HCT116 (cell line): ENCODE results near the gene HMCN2. TPM values are rescaled to one million over a fixed set of nuclear protein-coding genes. Genes with fewer than 3 reads are reported as not detected.

Source experiments
- ATAC-seq: fragments of 200-7000 bp; cut with Tn5 transposase; 2 replicates; pipeline ENCODE4 v1.9.1; 2020; ENCODE audit warnings: mild to moderate bottlenecking, moderate library complexity
- BruUV-seq: library from RNA; stranded (reverse); fragments of 400-500 nt; replicated peaks from 2 replicates; lab custom pipeline; 2021; lab: Mats Ljungman, UMichigan
- CTCF ChIA-PET: fragments of 300-600 bp; sonication (Branson Sonifier 250); formaldehyde crosslinking; loops from one replicate; lab custom pipeline; 2021; ENCODE audit warnings: antibody characterized with exemption; lab: Charles Lee
- POLR2A ChIA-PET: fragments of 300-600, 350-600 bp; sonication (Branson Sonifier 250); formaldehyde crosslinking; loops from one replicate; lab custom pipeline; 2021; ENCODE audit warnings: antibody characterized with exemption; lab: Charles Lee
- RAD21 ChIA-PET, 2 experiments: fragments of 300-600 bp; sonication (Branson Sonifier 250); formaldehyde crosslinking; loops; one replicate each; lab custom pipeline; 2023; ENCODE audit warnings: low total read pairs in 2 of 2; ENCODE audit not compliant: uncharacterized antibody in 2 of 2, unreplicated experiment in 2 of 2, low non-redundant PET in 1 of 2; lab: Charles Lee
- DNase-seq: peaks from one replicate; pipeline ENCODE4 v3.0.0-alpha.2; 2010; ENCODE audit warnings: low read depth, low spot score
- H2AFZ ChIP-seq: fragments of 200-600 bp; shearing (Covaris generic), sonication (generic); 2 replicates; pipeline ENCODE4 v1.6.1; 2017; ENCODE audit warnings: low read depth, mixed run types, mixed read lengths, antibody characterized with exemption, low read length; ENCODE audit not compliant: poor library complexity, severe bottlenecking
- H3K27ac ChIP-seq: 2 replicates; pipeline ENCODE4 v1.5.1; 2012; ENCODE audit warnings: low read depth, low read length
- H3K27me3 ChIP-seq: fragments of 200-600 bp; sonication (generic); 2 replicates; pipeline ENCODE4 v1.6.1; 2016; ENCODE audit warnings: mixed run types, low read length, mixed read lengths; ENCODE audit not compliant: insufficient read depth
- H3K36me3 ChIP-seq, 2 experiments: fragments of 200-500 bp in 1 of 2; fragments of 200-600 bp in 1 of 2; sonication (Bioruptor generic) in 1 of 2; sonication (generic) in 1 of 2; 2 replicates each; pipeline versions ENCODE4 v1.5.1 to v1.6.1; 2014 to 2016; ENCODE audit warnings: low read length in 2 of 2, inconsistent platforms in 1 of 2, mixed read lengths in 1 of 2, mixed run types in 1 of 2; ENCODE audit not compliant: insufficient read depth in 2 of 2, control insufficient read depth in 1 of 2
- H3K4me1 ChIP-seq, 2 experiments: fragments of 200-600 bp in 1 of 2; sonication (generic) in 1 of 2; 2 replicates each; pipeline versions ENCODE4 v1.5.1 to v1.6.1; 2012 to 2017; ENCODE audit warnings: low read length in 2 of 2, inconsistent platforms in 1 of 2, mild to moderate bottlenecking in 1 of 2, mixed read lengths in 1 of 2, mixed run types in 1 of 2, moderate library complexity in 1 of 2; ENCODE audit not compliant: insufficient read depth in 2 of 2, control insufficient read depth in 1 of 2
- H3K4me2 ChIP-seq: fragments of 200-600 bp; sonication (generic); 2 replicates; pipeline ENCODE4 v1.6.1; 2017; ENCODE audit warnings: mixed run types, low read length, mixed read lengths
- H3K4me3 ChIP-seq, 2 experiments: fragments of 200-600 bp in 1 of 2; sonication (generic) in 1 of 2; replicated peaks in 1 of 2; 2 replicates each; pipeline ENCODE4 v1.5.1; 2011 to 2016; ENCODE audit warnings: low read length in 2 of 2, control low read depth in 1 of 2, low read depth in 1 of 2, mild to moderate bottlenecking in 1 of 2, mixed read lengths in 1 of 2, mixed run types in 1 of 2
- H3K79me2 ChIP-seq: fragments of 200-600 bp; sonication (generic); 2 replicates; pipeline ENCODE4 v1.6.1; 2017; ENCODE audit warnings: mild to moderate bottlenecking, mixed run types, low read length, moderate library complexity, mixed read lengths; ENCODE audit not compliant: insufficient read depth
- H3K9ac ChIP-seq: fragments of 200-600 bp; sonication (generic); 2 replicates; pipeline ENCODE4 v1.6.1; 2016; ENCODE audit warnings: low read length, mixed read lengths
- H3K9me2 ChIP-seq: fragments of 200-600 bp; sonication (generic), shearing (Covaris generic); 2 replicates; pipeline ENCODE4 v1.6.1; 2017; ENCODE audit warnings: mixed run types, mild to moderate bottlenecking, moderate library complexity; ENCODE audit not compliant: insufficient read depth
- H3K9me3 ChIP-seq, 2 experiments: fragments of 200-500 bp in 1 of 2; fragments of 200-600 bp in 1 of 2; sonication (Bioruptor generic) in 1 of 2; sonication (generic) in 1 of 2; 2 replicates each; pipeline ENCODE4 v1.6.1; 2014 to 2017; ENCODE audit warnings: low read length in 2 of 2, mixed read lengths in 2 of 2, inconsistent platforms in 1 of 2, low read depth in 1 of 2, mild to moderate bottlenecking in 1 of 2, mixed run types in 1 of 2, moderate library complexity in 1 of 2; ENCODE audit not compliant: control insufficient read depth in 1 of 2, insufficient read depth in 1 of 2
- H4K20me1 ChIP-seq: fragments of 200-600 bp; sonication (generic), shearing (Covaris generic); 2 replicates; pipeline ENCODE4 v1.6.1; 2017; ENCODE audit warnings: mixed run types, mild to moderate bottlenecking, moderate library complexity; ENCODE audit not compliant: insufficient read depth
- CBX3 ChIP-seq: IDR thresholded peaks from 2 replicates; pipeline ENCODE4 v1.6.1; 2012; ENCODE audit warnings: low read depth
- ELF1 ChIP-seq: IDR thresholded peaks from 2 replicates; pipeline ENCODE4 v1.6.1; 2012; ENCODE audit warnings: low read depth, borderline replicate concordance
- EZH2 ChIP-seq: fragments of 200-600 bp; sonication (generic); IDR thresholded peaks from 2 replicates; pipeline ENCODE4 v1.6.1; 2017; ENCODE audit warnings: antibody characterized with exemption, mixed run types
- POLR2A ChIP-seq: IDR thresholded peaks from 2 replicates; pipeline ENCODE4 v1.7.0; 2011; ENCODE audit warnings: borderline replicate concordance; ENCODE audit not compliant: insufficient read depth, insufficient read length; ENCODE audit errors: extremely low read depth
- SIN3A ChIP-seq: IDR thresholded peaks from 2 replicates; pipeline ENCODE4 v1.6.1; 2012; ENCODE audit warnings: low read depth
- ZNF274 ChIP-seq: fragments of 200-500 bp; sonication (Bioruptor generic); IDR thresholded peaks from 2 replicates; pipeline ENCODE4 v1.6.1; 2014; ENCODE audit warnings: mild to moderate bottlenecking, low read depth, low read length, inconsistent platforms
- intact Hi-C: fragments of 100-400 bp; cut with micrococcal nuclease; formaldehyde crosslinking; loops from 2 replicates; pipeline ENCODE4 v1.10.0; 2022
- total RNA-seq: library from RNA; stranded (reverse); gene quantifications from one replicate; pipeline ENCODE4 v1.2.1, GENCODE V29; 2021; ENCODE audit not compliant: unreplicated experiment
- TF ChIP-seq, protein P1 (sequence below), 3 experiments: fragments of 200-600 bp in 1 of 3; sonication (generic) in 1 of 3; IDR thresholded peaks in 2 of 3; conservative IDR thresholded peaks in 1 of 3; 2 replicates each; pipeline ENCODE4 v1.5.1; 2012 to 2017; ENCODE audit warnings: low read depth in 2 of 3, low read length in 2 of 3, antibody characterized with exemption in 1 of 3, borderline replicate concordance in 1 of 3, control low read depth in 1 of 3, mild to moderate bottlenecking in 1 of 3, mixed read lengths in 1 of 3, mixed run types in 1 of 3, moderate library complexity in 1 of 3; ENCODE audit not compliant: insufficient read depth in 1 of 3

The HMCN2 gene
- total RNA-seq, 1 experiment from 2014 or later, result 0.22 TPM

DNA sequence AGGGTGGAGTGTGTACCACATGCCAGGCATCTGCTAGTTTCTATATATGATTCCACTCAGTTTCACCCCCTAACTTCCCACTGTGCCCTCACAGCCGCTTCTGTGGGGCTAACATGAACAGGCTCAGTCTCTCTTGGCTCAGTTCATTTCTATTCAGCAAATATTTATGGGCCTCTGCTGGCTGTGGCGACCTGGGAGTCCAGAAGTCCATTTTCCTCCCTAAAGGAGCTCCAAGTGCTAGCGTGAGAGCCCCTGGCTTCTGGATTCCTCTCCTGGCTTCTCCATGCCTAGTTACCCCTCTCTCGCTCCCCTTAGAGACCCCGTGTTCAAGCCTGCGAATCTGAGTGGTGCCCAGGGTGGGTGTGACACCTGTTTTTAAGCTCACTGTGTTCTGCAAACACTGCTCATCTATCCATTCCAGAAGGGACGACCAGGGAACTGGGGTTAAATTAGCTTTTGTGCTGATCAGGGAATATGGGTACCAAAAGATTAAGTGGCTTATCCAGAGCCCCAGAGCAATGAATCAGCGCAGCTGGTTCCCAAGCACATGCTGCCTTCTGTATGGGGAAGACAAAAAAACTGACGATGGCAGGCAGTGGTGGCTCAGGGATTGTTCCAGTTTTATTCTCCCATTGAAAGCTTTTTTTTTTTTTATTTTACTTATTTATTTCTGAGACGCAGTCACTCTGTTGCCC, 57.6 kb downstream of the HMCN2 start:
- Histone ChIP-seq H3K27ac (no peak overlapping the region), H3K9me2 (no peaks in the 10 kb centered on the region), H3K79me2 (no peaks in the 10 kb centered on the region), H3K9me3 (no peaks in the 10 kb centered on the region), H2AFZ (no peak overlapping the region), H4K20me1 (no peaks in the 10 kb centered on the region), H3K4me1 (peaks cover 9 to 24% of the 10 kb centered on the region in 2 experiments; a peak in 3 of 4 replicates), H3K36me3 (no peaks in the 10 kb centered on the region), H3K27me3 (peaks cover 12% of the 10 kb centered on the region; the same call in 1 of the 2 replicates), H3K4me2 (no peak overlapping the region), H3K4me3 (no peak overlapping the region), H3K9ac (no peak overlapping the region)
- intact Hi-C loops, result no loop called here
- ATAC-seq (no peak), DNase-seq (no peak)
- ChIA-PET POLR2A (no interaction called here), RAD21 (no interaction called here), CTCF (no interaction called here)
- no TSS peak for BruUV-seq
- no peak for TF ChIP-seq CBX3
- TF ChIP-seq SIN3A, result no peak
- TF ChIP-seq, protein P1, sequence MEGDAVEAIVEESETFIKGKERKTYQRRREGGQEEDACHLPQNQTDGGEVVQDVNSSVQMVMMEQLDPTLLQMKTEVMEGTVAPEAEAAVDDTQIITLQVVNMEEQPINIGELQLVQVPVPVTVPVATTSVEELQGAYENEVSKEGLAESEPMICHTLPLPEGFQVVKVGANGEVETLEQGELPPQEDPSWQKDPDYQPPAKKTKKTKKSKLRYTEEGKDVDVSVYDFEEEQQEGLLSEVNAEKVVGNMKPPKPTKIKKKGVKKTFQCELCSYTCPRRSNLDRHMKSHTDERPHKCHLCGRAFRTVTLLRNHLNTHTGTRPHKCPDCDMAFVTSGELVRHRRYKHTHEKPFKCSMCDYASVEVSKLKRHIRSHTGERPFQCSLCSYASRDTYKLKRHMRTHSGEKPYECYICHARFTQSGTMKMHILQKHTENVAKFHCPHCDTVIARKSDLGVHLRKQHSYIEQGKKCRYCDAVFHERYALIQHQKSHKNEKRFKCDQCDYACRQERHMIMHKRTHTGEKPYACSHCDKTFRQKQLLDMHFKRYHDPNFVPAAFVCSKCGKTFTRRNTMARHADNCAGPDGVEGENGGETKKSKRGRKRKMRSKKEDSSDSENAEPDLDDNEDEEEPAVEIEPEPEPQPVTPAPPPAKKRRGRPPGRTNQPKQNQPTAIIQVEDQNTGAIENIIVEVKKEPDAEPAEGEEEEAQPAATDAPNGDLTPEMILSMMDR (IDR thresholded peaks at IDR 0.05 in 2 of 3, conservative IDR thresholded peaks at IDR 0.05 in 1 of 3; ENCODE audit: borderline replicate concordance in 1 of 3, insufficient read depth in 1 of 3, low read depth in 2 of 3, low read length in 2 of 3), result no peak
- TF ChIP-seq, all 23 proteins: peak for 0

DNA sequence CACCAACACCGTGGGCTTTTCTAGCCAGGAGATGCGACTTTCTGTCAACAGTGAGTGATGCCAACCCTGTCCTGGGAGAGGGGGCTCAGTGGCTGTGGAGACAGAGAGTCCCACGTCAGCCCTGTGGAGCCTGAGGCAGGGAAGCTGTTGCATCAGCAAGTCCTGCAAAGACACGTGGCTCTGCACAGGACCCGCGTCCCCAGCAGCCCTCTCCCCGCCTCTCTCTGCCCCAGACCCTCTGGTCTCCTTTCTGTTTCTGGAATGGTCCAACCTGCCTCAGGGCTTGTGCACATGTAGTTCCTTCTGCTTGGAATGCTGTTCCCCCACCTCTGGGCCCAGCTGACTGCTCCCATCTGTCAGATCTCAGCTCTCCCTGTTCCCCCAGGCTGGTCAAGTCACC, 60.4 kb downstream of the HMCN2 start:
- Histone ChIP-seq H3K9me2 (no peaks in the 10 kb centered on the region), H3K4me2 (no peak overlapping the region), H4K20me1 (no peaks in the 10 kb centered on the region), H3K9me3 (no peaks in the 10 kb centered on the region), H3K9ac (no peak overlapping the region), H3K4me1 (peaks cover 9 to 27% of the 10 kb centered on the region in 2 experiments; a peak in 3 of 4 replicates), H2AFZ (no peak overlapping the region), H3K27me3 (peaks cover 21% of the 10 kb centered on the region; the same call in 1 of the 2 replicates), H3K27ac (no peak overlapping the region), H3K36me3 (no peaks in the 10 kb centered on the region), H3K79me2 (no peaks in the 10 kb centered on the region), H3K4me3 (no peak overlapping the region)
- ChIA-PET RAD21 (no interaction called here), CTCF (interaction anchor here (1.7 to 2.0 kb wide), 2 partner anchors 11 to 18 kb away, joined by 4 to 6 read pairs; no protein-coding TSS in a partner anchor), POLR2A (no interaction called here)
- TF ChIP-seq POLR2A (no peak), ZNF274 (no peak), ELF1 (no peak), CBX3 (no peak), EZH2 (no peak)
- ATAC-seq (no peak), DNase-seq (no peak)
- intact Hi-C loops, result no loop called here
- BruUV-seq, result no TSS peak
